Measurements from ENCODE around the gene ATP8A2. TPM values are rescaled to one million over a fixed set of nuclear protein-coding genes. Genes with fewer than 3 reads are reported as not detected.

Gene ATP8A2
- total RNA-seq, 2 donors from 2014 or later: 1.6 to 2.9 TPM

DNA sequence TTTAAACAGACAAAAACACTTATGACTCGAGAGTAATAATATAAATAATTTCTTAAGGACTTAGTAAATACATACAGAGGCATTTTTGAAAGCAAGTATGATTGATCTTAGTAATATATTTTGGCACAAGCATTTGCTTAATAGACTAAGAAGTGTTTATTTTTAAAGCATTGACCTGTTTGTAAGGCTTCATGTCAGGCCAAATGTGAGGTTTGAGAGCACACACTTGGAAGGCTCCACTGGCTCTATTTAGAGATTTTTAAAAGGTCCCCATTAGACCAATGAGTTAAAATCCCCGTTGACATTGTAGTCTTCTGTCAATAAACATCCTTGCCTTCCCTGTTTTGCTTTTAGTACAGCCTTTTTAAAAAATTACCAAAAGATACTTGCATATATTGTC, 50.4 kb downstream of the ATP8A2 start:
- no peak for DNase-seq
- Histone ChIP-seq H3K4me3 (ENCODE audit: low read length) (no peak overlapping the region), H3K9ac (ENCODE audit: extremely low read depth, low read length, poor library complexity, severe bottlenecking) (no peak overlapping the region), H3K9me3 (ENCODE audit: control insufficient read depth, low read length) (peaks cover 4% of the 10 kb centered on the region), H3K27me3 (ENCODE audit: control insufficient read depth, insufficient read depth, low read length, poor library complexity, severe bottlenecking) (no peaks in the 10 kb centered on the region), H3K4me1 (ENCODE audit: control insufficient read depth, insufficient read depth, low read length) (no peaks in the 10 kb centered on the region), H3K27ac (ENCODE audit: low read depth, low read length) (no peak overlapping the region), H3K36me3 (ENCODE audit: control insufficient read depth, insufficient read depth, low read length) (no peaks in the 10 kb centered on the region)
- H3K9me3 Mint-ChIP-seq: peaks cover 13% of the 10 kb centered on the region
- no peak overlapping the region for H3K27ac Mint-ChIP-seq
- WGBS, 2 experiments (ENCODE audit: insufficient coverage in 1 of 2, insufficient read length in 1 of 2): 88 to 100% methylated on average over 1 of the region's 2 CpGs
- TF ChIP-seq, protein P1, sequence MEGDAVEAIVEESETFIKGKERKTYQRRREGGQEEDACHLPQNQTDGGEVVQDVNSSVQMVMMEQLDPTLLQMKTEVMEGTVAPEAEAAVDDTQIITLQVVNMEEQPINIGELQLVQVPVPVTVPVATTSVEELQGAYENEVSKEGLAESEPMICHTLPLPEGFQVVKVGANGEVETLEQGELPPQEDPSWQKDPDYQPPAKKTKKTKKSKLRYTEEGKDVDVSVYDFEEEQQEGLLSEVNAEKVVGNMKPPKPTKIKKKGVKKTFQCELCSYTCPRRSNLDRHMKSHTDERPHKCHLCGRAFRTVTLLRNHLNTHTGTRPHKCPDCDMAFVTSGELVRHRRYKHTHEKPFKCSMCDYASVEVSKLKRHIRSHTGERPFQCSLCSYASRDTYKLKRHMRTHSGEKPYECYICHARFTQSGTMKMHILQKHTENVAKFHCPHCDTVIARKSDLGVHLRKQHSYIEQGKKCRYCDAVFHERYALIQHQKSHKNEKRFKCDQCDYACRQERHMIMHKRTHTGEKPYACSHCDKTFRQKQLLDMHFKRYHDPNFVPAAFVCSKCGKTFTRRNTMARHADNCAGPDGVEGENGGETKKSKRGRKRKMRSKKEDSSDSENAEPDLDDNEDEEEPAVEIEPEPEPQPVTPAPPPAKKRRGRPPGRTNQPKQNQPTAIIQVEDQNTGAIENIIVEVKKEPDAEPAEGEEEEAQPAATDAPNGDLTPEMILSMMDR (conservative IDR thresholded peaks at IDR 0.05): no peak
- no peaks in the 10 kb centered on the region for H3K27me3 Mint-ChIP-seq (ENCODE audit: insufficient read depth)
- H3K36me3 Mint-ChIP-seq (ENCODE audit: low read depth): no peaks in the 10 kb centered on the region
- no peaks in the 10 kb centered on the region for H3K4me1 Mint-ChIP-seq
- no peak overlapping the region for H3K4me3 Mint-ChIP-seq

DNA sequence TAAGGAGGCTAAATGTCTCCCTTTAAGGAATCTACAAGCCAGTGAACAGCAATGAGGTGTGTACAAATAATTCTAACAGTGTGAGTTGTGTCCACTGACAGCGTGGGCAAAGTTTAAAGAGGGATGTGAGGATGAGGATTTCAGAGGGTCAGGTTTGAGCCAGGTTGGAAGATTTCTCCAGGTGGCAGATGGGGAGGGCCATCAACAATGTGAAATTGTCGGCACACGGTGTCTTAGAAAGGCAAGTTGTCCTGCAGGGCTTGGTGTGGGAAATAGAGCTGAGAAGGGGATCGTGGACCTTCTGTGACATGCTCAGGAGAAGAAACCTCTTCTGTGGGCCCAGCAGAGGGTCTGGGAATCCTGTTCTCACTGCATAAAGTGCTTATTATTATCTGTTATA, 52.1 kb downstream of the ATP8A2 start:
- Histone ChIP-seq H3K4me1 (ENCODE audit: control insufficient read depth, insufficient read depth, low read length) (no peaks in the 10 kb centered on the region), H3K4me3 (ENCODE audit: low read length) (no peak overlapping the region), H3K27me3 (ENCODE audit: control insufficient read depth, insufficient read depth, low read length, poor library complexity, severe bottlenecking) (no peaks in the 10 kb centered on the region), H3K36me3 (ENCODE audit: control insufficient read depth, insufficient read depth, low read length) (no peaks in the 10 kb centered on the region), H3K9me3 (ENCODE audit: control insufficient read depth, low read length) (peaks cover 10% of the 10 kb centered on the region), H3K9ac (ENCODE audit: extremely low read depth, low read length, poor library complexity, severe bottlenecking) (no peak overlapping the region), H3K27ac (ENCODE audit: low read depth, low read length) (no peak overlapping the region)
- no peak overlapping the region for H3K27ac Mint-ChIP-seq
- no peak for DNase-seq
- peaks cover 28% of the 10 kb centered on the region for H3K9me3 Mint-ChIP-seq
- H3K27me3 Mint-ChIP-seq (ENCODE audit: insufficient read depth): no peaks in the 10 kb centered on the region
- no peaks in the 10 kb centered on the region for H3K4me1 Mint-ChIP-seq
- H3K36me3 Mint-ChIP-seq (ENCODE audit: low read depth): no peaks in the 10 kb centered on the region
- 83 to 84% methylated on average over 3 to 4 of the region's 4 CpGs for WGBS, 2 experiments (ENCODE audit: insufficient coverage in 1 of 2, insufficient read length in 1 of 2)
- no peak overlapping the region for H3K4me3 Mint-ChIP-seq
- TF ChIP-seq, protein P1 (conservative IDR thresholded peaks at IDR 0.05): no peak

DNA sequence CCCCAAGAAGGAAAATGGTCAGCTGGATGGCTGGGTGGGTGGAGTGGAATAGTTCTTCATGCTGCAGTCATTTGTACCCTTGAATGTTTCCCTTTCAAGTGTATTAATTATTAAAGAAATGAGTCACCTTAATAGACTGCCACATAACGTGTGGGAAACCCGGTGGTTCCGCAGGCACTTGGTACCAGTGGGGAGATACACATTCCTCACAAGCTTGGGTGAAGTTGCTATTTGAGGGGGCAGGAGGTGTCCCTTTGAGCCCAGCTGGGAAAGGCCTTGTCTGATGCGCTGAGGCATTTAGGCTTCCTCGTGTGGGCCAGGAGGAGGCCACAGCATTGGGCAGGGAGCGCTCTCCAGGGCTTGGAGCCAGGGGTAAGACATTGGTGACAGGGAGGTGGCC, 57.7 kb downstream of the ATP8A2 start:
- DNase-seq: no peak
- no peaks in the 10 kb centered on the region for H3K27me3 ChIP-seq (ENCODE audit: control insufficient read depth, insufficient read depth, low read length, poor library complexity, severe bottlenecking)
- H3K36me3 ChIP-seq (ENCODE audit: control insufficient read depth, insufficient read depth, low read length): no peaks in the 10 kb centered on the region
- TF ChIP-seq, protein P1 (conservative IDR thresholded peaks at IDR 0.05): no peak
- H3K9me3 ChIP-seq (ENCODE audit: control insufficient read depth, low read length): peaks cover 10% of the 10 kb centered on the region
- peaks cover 28% of the 10 kb centered on the region for H3K9me3 Mint-ChIP-seq
- H3K27ac ChIP-seq (ENCODE audit: low read depth, low read length): no peak overlapping the region
- H3K36me3 Mint-ChIP-seq (ENCODE audit: low read depth): no peaks in the 10 kb centered on the region
- no peak overlapping the region for H3K27ac Mint-ChIP-seq
- H3K4me3 ChIP-seq (ENCODE audit: low read length): no peak overlapping the region
- 91 to 100% methylated on average over 4 to 6 of the region's 6 CpGs for WGBS, 2 experiments (ENCODE audit: insufficient coverage in 1 of 2, insufficient read length in 1 of 2)
- no peaks in the 10 kb centered on the region for H3K4me1 ChIP-seq (ENCODE audit: control insufficient read depth, insufficient read depth, low read length)
- H3K4me3 Mint-ChIP-seq: no peak overlapping the region
- peaks cover 8% of the 10 kb centered on the region for H3K4me1 Mint-ChIP-seq
- H3K9ac ChIP-seq (ENCODE audit: extremely low read depth, low read length, poor library complexity, severe bottlenecking): no peak overlapping the region
- no peaks in the 10 kb centered on the region for H3K27me3 Mint-ChIP-seq (ENCODE audit: insufficient read depth)

Measured in endodermal cell (in vitro differentiated cells).